ENCODE results near the gene RAMAC. TPM values are rescaled to one million over a fixed set of nuclear protein-coding genes. Genes with fewer than 3 reads are reported as not detected.

The RAMAC gene
- total and polyA plus RNA-seq, 2 of the 8 experiments (the other 6 are each of a cell fraction or from before 2014, with no cell fraction given): 20.7 to 32.9 TPM

GRCh38 chr15:83018436-83018835 lies 32.4 kb downstream of the RAMAC start:
- no peaks in the 10 kb centered on the region for H3K79me2 ChIP-seq (ENCODE audit: control insufficient read depth in 1 of 2, insufficient read depth in 2 of 2, low read length in 2 of 2)
- no peak overlapping the region for H4K8ac ChIP-seq (ENCODE audit: extremely low read depth, insufficient read depth, low read length)
- H4K20me1 ChIP-seq (replicated peaks in 1 of 2; ENCODE audit: control insufficient read depth in 1 of 2, insufficient read depth in 2 of 2, low read length in 2 of 2): no peaks in the 10 kb centered on the region
- no peak overlapping the region for H4K5ac ChIP-seq (ENCODE audit: insufficient read length, low read depth, low read length)
- ChIA-PET POLR2A (ENCODE audit: partially characterized antibody) (interaction anchor here (0.7 to 1.2 kb wide), 3 partner anchors 8 to 50 kb away, joined by 3 to 4 read pairs (median 3); no protein-coding TSS in a partner anchor), CTCF (ENCODE audit: partially characterized antibody) (interaction anchor here (0.8 kb wide), 1 partner anchor 18 kb away, joined by 3 read pairs; no protein-coding TSS in a partner anchor)
- no peak overlapping the region for H3K23ac ChIP-seq (ENCODE audit: insufficient read length)
- no peaks in the 10 kb centered on the region for H3K27me3 ChIP-seq (replicated peaks in 1 of 4; ENCODE audit: control insufficient read depth in 3 of 4, extremely low read depth in 1 of 4, insufficient read depth in 3 of 4, low read length in 3 of 4)
- H2AK5ac ChIP-seq (ENCODE audit: low read depth, low read length): no peak overlapping the region
- H4K91ac ChIP-seq (replicated peaks; ENCODE audit: insufficient read length, low read length): no peak overlapping the region
- H3K27ac ChIP-seq (ENCODE audit: low read depth, low read length): no peak overlapping the region
- no peaks in the 10 kb centered on the region for H3K4me1 ChIP-seq (replicated peaks in 1 of 4; ENCODE audit: control insufficient read depth in 3 of 4, insufficient read depth in 4 of 4, low read length in 3 of 4)
- TF ChIP-seq GABPA (IDR thresholded peaks at IDR 0.05; ENCODE audit: borderline replicate concordance, insufficient read depth, low read length) (no peak), RAD21 (IDR thresholded peaks at IDR 0.05 in 1 of 2, conservative IDR thresholded peaks at IDR 0.05 in 1 of 2; ENCODE audit: low read depth in 2 of 2, low read length in 2 of 2) (no peak), ASH2L (IDR thresholded peaks at IDR 0.05; ENCODE audit: low read length) (no peak), ZNF274 (IDR thresholded peaks at IDR 0.05; ENCODE audit: borderline replicate concordance, extremely low read depth, low read length) (no peak), MAX (IDR thresholded peaks at IDR 0.05) (no peak)
- no peak overlapping the region for H2BK15ac ChIP-seq (ENCODE audit: low read length)
- FAIRE-seq (no peak), DNase-seq (ENCODE audit: low read depth in 1 of 2, low spot score in 2 of 2) (peak in 1 of 2 experiments; percentile 13)
- H3K9me3 ChIP-seq (ENCODE audit: insufficient read depth in 2 of 2, low read depth in 1 of 2, low read length in 1 of 2): no peaks in the 10 kb centered on the region
- no peaks in the 10 kb centered on the region for H3K23me2 ChIP-seq (ENCODE audit: low read depth, low read length)
- H2BK12ac ChIP-seq (ENCODE audit: low read depth, low read length): no peak overlapping the region
- no peak overlapping the region for H3K4ac ChIP-seq (replicated peaks; ENCODE audit: insufficient read length, low read depth, low read length)
- H3K18ac ChIP-seq (ENCODE audit: extremely low read depth, low read length): no peak overlapping the region
- H3K79me1 ChIP-seq (ENCODE audit: low read depth, low read length): no peaks in the 10 kb centered on the region
- no peak overlapping the region for H3K4me2 ChIP-seq (ENCODE audit: insufficient read depth in 1 of 2, low read depth in 2 of 2, low read length in 2 of 2)
- no peak overlapping the region for H2AFZ ChIP-seq (ENCODE audit: low read length)
- no peak overlapping the region for H3K56ac ChIP-seq (replicated peaks; ENCODE audit: insufficient read length, low read depth, low read length)
- no peak overlapping the region for H2BK5ac ChIP-seq (ENCODE audit: low read depth, low read length)
- H2BK20ac ChIP-seq (ENCODE audit: low read length): no peak overlapping the region
- 95% methylated on average over 2 of the region's 2 CpGs; no CpG with 5 or more reads in 1 of the 2 experiments for WGBS, 2 experiments (ENCODE audit: extremely low coverage in 1 of 2, insufficient coverage in 1 of 2, insufficient read length in 1 of 2, insufficient replicate concordance in 2 of 2, low coverage in 1 of 2, low lambda C conversion rate in 2 of 2, missing lambda C conversion rate in 1 of 2)
- H3K4me3 ChIP-seq (ENCODE audit: extremely low read depth in 1 of 4, insufficient read depth in 2 of 4, low read depth in 3 of 4, low read length in 4 of 4): no peak overlapping the region
- peaks cover 5 to 32% (median 16%) of the 10 kb centered on the region in 4 experiments; a peak in 7 of 8 replicates for H3K36me3 ChIP-seq (ENCODE audit: control insufficient read depth in 2 of 4, insufficient read depth in 4 of 4, low read length in 3 of 4)
- H2BK120ac ChIP-seq (replicated peaks; ENCODE audit: low read depth, low read length): no peak overlapping the region
- no peak overlapping the region for H3K9ac ChIP-seq (replicated peaks in 1 of 4; ENCODE audit: extremely low read depth in 1 of 4, low read depth in 3 of 4, low read length in 3 of 4)
- no peak overlapping the region for H3K14ac ChIP-seq (ENCODE audit: insufficient read length)
